SK-N-SH (cell line): ENCODE results near the gene SLC7A6.

Experiments used
- EP300 ChIP-seq, 2 experiments: IDR thresholded peaks; 2 replicates each; pipeline versions ENCODE4 v1.4.0 to v1.6.1; 2012; ENCODE audit warnings: borderline replicate concordance in 1 of 2, low read depth in 1 of 2, low read length in 1 of 2
- FOXM1 ChIP-seq: IDR thresholded peaks from 2 replicates; pipeline ENCODE4 v1.4.0; 2012; ENCODE audit warnings: low read depth, mild to moderate bottlenecking
- GABPA ChIP-seq: IDR thresholded peaks from 2 replicates; pipeline ENCODE4 v1.4.0; 2012; ENCODE audit warnings: low read depth, mild to moderate bottlenecking
- MAX ChIP-seq: IDR thresholded peaks from 2 replicates; pipeline ENCODE4 v1.4.0; 2012; ENCODE audit warnings: low read depth
- MXI1 ChIP-seq: IDR thresholded peaks from 2 replicates; pipeline ENCODE4 v1.6.1; 2012; ENCODE audit warnings: mild to moderate bottlenecking, low read depth, low read length, improper control_type of control experiment
- POLR2AphosphoS5 ChIP-seq: IDR thresholded peaks from 2 replicates; pipeline ENCODE4 v1.6.1; 2012; ENCODE audit warnings: low read depth, low read length
- RAD21 ChIP-seq: IDR thresholded peaks from 2 replicates; pipeline ENCODE4 v1.6.1; 2012; ENCODE audit warnings: mild to moderate bottlenecking, low read length
- SMC3 ChIP-seq: IDR thresholded peaks from 2 replicates; pipeline ENCODE4 v1.6.1; 2012; ENCODE audit warnings: low read depth, low read length, improper control_type of control experiment
- TAF1 ChIP-seq: IDR thresholded peaks from 2 replicates; pipeline ENCODE4 v1.6.1; 2012; ENCODE audit warnings: low read depth, mild to moderate bottlenecking, low read length, moderate library complexity, borderline replicate concordance
- USF2 ChIP-seq: fragments of 150-350 bp; IDR thresholded peaks from 2 replicates; pipeline ENCODE4 v1.6.1; 2017; ENCODE audit warnings: antibody characterized with exemption, low read length, low read depth, borderline replicate concordance
- TF ChIP-seq, protein P1 (sequence below): fragments of 200-600 bp; sonication (generic); IDR thresholded peaks from 2 replicates; pipeline ENCODE4 v1.6.1; 2017; ENCODE audit warnings: antibody characterized with exemption, mild to moderate bottlenecking, moderate library complexity

DNA sequence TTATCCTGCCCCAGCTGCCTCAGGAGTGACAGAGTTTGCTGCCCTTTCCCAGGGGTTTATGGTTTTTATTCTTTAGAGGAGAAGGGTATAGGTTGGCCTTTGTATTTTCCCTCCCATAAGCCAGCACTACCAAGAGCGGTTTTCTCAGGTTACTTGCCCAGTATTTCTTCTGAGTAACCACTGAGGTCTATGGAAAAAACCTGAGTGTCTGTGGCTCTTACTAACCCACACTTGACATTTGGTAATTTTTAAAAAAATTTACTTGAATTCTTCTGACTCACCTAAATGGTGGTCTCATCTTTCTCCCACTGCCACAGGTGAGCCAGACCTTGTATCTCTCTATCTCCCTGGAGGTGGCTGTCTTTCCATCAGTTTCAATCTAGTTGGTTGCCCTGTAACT, 6.0 kb downstream of the SLC7A6 start:
- TF ChIP-seq EP300 (IDR thresholded peaks at IDR 0.05; ENCODE audit: borderline replicate concordance in 1 of 2, low read depth in 1 of 2, low read length in 1 of 2), result no peak
- TF ChIP-seq, protein P1, sequence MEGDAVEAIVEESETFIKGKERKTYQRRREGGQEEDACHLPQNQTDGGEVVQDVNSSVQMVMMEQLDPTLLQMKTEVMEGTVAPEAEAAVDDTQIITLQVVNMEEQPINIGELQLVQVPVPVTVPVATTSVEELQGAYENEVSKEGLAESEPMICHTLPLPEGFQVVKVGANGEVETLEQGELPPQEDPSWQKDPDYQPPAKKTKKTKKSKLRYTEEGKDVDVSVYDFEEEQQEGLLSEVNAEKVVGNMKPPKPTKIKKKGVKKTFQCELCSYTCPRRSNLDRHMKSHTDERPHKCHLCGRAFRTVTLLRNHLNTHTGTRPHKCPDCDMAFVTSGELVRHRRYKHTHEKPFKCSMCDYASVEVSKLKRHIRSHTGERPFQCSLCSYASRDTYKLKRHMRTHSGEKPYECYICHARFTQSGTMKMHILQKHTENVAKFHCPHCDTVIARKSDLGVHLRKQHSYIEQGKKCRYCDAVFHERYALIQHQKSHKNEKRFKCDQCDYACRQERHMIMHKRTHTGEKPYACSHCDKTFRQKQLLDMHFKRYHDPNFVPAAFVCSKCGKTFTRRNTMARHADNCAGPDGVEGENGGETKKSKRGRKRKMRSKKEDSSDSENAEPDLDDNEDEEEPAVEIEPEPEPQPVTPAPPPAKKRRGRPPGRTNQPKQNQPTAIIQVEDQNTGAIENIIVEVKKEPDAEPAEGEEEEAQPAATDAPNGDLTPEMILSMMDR, result no peak
- TF ChIP-seq GABPA, result no peak
- no peak for TF ChIP-seq TAF1
- TF ChIP-seq USF2, result no peak
- no peak for TF ChIP-seq POLR2AphosphoS5
- TF ChIP-seq FOXM1, result no peak
- no peak for TF ChIP-seq MAX
- TF ChIP-seq RAD21, result no peak
- no peak for TF ChIP-seq SMC3
- no peak for TF ChIP-seq MXI1
